CD14-positive monocyte (primary cell): ENCODE measurements around the gene RNF41. TPM values are rescaled to one million over a fixed set of nuclear protein-coding genes. Genes with fewer than 3 reads are reported as not detected.

Experiments used
- DNase-seq, 3 donors: peaks; one replicate each; pipeline ENCODE4 v3.0.0-alpha.2; 2011 to 2022
- H2AFZ ChIP-seq: 2 replicates; pipeline ENCODE4 v1.6.0; 2012; ENCODE audit warnings: mild to moderate bottlenecking, low read depth, low read length, inconsistent platforms; ENCODE audit not compliant: insufficient read depth, poor library complexity, severe bottlenecking
- H3K27ac ChIP-seq, 2 donors: 1 replicate in 1 of 2; 2 replicates in 1 of 2; pipeline ENCODE4 v1.5.1; 2012 to 2013; ENCODE audit warnings: low read length in 2 of 2, control low read depth in 1 of 2, inconsistent platforms in 1 of 2, low read depth in 1 of 2, mild to moderate bottlenecking in 1 of 2
- H3K27me3 ChIP-seq, 2 donors: one replicate each; pipeline versions ENCODE4 v1.6.0 to v1.6.1; 2011 to 2013; ENCODE audit warnings: low read length in 2 of 2; ENCODE audit not compliant: control insufficient read depth in 2 of 2, insufficient read depth in 2 of 2
- H3K36me3 ChIP-seq, 2 donors: replicated peaks in 1 of 2; 1 replicate in 1 of 2; 2 replicates in 1 of 2; pipeline versions ENCODE4 v1.5.1 to v1.6.1; 2012 to 2013; ENCODE audit warnings: low read length in 2 of 2, control low read depth in 1 of 2, inconsistent platforms in 1 of 2, mild to moderate bottlenecking in 1 of 2; ENCODE audit not compliant: insufficient read depth in 2 of 2, control insufficient read depth in 1 of 2
- H3K4me1 ChIP-seq, 2 donors: 1 replicate in 1 of 2; 2 replicates in 1 of 2; pipeline versions ENCODE4 v1.5.1 to v1.6.1; 2012 to 2013; ENCODE audit warnings: low read length in 2 of 2, control low read depth in 1 of 2, inconsistent platforms in 1 of 2, mild to moderate bottlenecking in 1 of 2, moderate library complexity in 1 of 2; ENCODE audit not compliant: insufficient read depth in 2 of 2, control insufficient read depth in 1 of 2
- H3K4me2 ChIP-seq: replicated peaks from 2 replicates; pipeline ENCODE3; 2012; ENCODE audit warnings: low read length, moderate library complexity, mild to moderate bottlenecking; ENCODE audit not compliant: poor library complexity, severe bottlenecking; ENCODE audit errors: extremely low read depth
- H3K4me3 ChIP-seq, 3 experiments: fragments of 200-600 bp in 1 of 3; sonication (generic) in 1 of 3; replicated peaks in 1 of 3; 1 replicate in 2 of 3; 2 replicates in 1 of 3; pipeline ENCODE4 v1.5.1; 2011 to 2013; ENCODE audit warnings: low read length in 3 of 3, mild to moderate bottlenecking in 3 of 3, control low read depth in 2 of 3, low read depth in 2 of 3, inconsistent platforms in 1 of 3, moderate library complexity in 1 of 3
- H3K79me2 ChIP-seq: 2 replicates; pipeline ENCODE4 v1.6.0; 2012; ENCODE audit warnings: mild to moderate bottlenecking, control low read depth, inconsistent platforms, low read length, moderate library complexity; ENCODE audit not compliant: insufficient read depth
- H3K9ac ChIP-seq: 2 replicates; pipeline ENCODE4 v1.6.0; 2017; ENCODE audit warnings: low read length, mild to moderate bottlenecking; ENCODE audit not compliant: insufficient read depth, poor library complexity, severe bottlenecking
- H3K9me3 ChIP-seq, 2 donors: replicated peaks in 1 of 2; 1 replicate in 1 of 2; 2 replicates in 1 of 2; pipeline versions ENCODE4 v1.5.1 to v1.6.1; 2012 to 2013; ENCODE audit warnings: low read length in 2 of 2, control low read depth in 1 of 2; ENCODE audit not compliant: control insufficient read depth in 1 of 2, insufficient read depth in 1 of 2
- H4K20me1 ChIP-seq: 2 replicates; pipeline ENCODE4 v1.6.0; 2012; ENCODE audit warnings: mild to moderate bottlenecking, low read length, control low read depth, moderate library complexity; ENCODE audit not compliant: insufficient read depth
- H3K27ac Mint-ChIP-seq, 7 donors: one replicate each; pipeline ENCODE4 v1.8.0; 2020; ENCODE audit warnings: mild to moderate bottlenecking in 7 of 7, mixed read lengths in 7 of 7, moderate library complexity in 6 of 7, inconsistent platforms in 2 of 7
- H3K27me3 Mint-ChIP-seq, 3 donors: one replicate each; pipeline ENCODE4 v1.8.0; 2021 to 2022; ENCODE audit warnings: low read depth in 3 of 3, mild to moderate bottlenecking in 3 of 3, mixed read lengths in 3 of 3, moderate library complexity in 3 of 3, inconsistent platforms in 1 of 3
- H3K36me3 Mint-ChIP-seq, 2 donors: one replicate each; pipeline ENCODE4 v1.8.0; 2020; ENCODE audit warnings: mixed read lengths in 2 of 2, inconsistent platforms in 1 of 2, mild to moderate bottlenecking in 1 of 2
- H3K4me1 Mint-ChIP-seq: one replicate; pipeline ENCODE4 v1.8.0; 2020; ENCODE audit warnings: mild to moderate bottlenecking, mixed read lengths
- H3K4me3 Mint-ChIP-seq, 2 donors: one replicate each; pipeline ENCODE4 v1.8.0; 2020; ENCODE audit warnings: mild to moderate bottlenecking in 2 of 2, mixed read lengths in 2 of 2, moderate library complexity in 1 of 2
- H3K9me3 Mint-ChIP-seq, 7 donors: one replicate each; pipeline ENCODE4 v1.8.0; 2020 to 2022; ENCODE audit warnings: mixed read lengths in 7 of 7, mild to moderate bottlenecking in 6 of 7, moderate library complexity in 6 of 7, inconsistent platforms in 2 of 7
- WGBS: methylation state at CpG from one replicate; pipeline ENCODE4 v1.1.5; 2013; ENCODE audit warnings: missing lambda C conversion rate; ENCODE audit not compliant: insufficient coverage; 5-methylcytosine and 5-hydroxymethylcytosine counted together
- intact Hi-C, 2 donors: fragments of 100-400 bp; cut with micrococcal nuclease; formaldehyde crosslinking; loops; one replicate each; pipeline versions ENCODE4 v1.15.0 to v1.15.1; 2023
- polyA plus RNA-seq, 3 donors: library from polyadenylated mRNA; depleted of rRNA in 1 of 3; unstranded in 2 of 3; stranded (reverse) in 1 of 3; fragments of 300-500 nt in 2 of 3; fragments of >200 nt in 1 of 3; fragmentation: Illumina TruSeq in 2 of 3; gene quantifications; 1 replicate in 2 of 3; 2 replicates in 1 of 3; pipeline ENCODE4 v1.2.3, GENCODE V29; 2012 to 2021
- TF ChIP-seq, protein P1 (sequence below): fragments of 200-600 bp; IDR thresholded peaks from one replicate; pipeline ENCODE4 v1.8.0; 2022; ENCODE audit warnings: antibody characterized with exemption, mild to moderate bottlenecking

The RNF41 gene
- polyA plus RNA-seq, 3 donors, result 35.8 to 82.0 (median 45.7) TPM

DNA sequence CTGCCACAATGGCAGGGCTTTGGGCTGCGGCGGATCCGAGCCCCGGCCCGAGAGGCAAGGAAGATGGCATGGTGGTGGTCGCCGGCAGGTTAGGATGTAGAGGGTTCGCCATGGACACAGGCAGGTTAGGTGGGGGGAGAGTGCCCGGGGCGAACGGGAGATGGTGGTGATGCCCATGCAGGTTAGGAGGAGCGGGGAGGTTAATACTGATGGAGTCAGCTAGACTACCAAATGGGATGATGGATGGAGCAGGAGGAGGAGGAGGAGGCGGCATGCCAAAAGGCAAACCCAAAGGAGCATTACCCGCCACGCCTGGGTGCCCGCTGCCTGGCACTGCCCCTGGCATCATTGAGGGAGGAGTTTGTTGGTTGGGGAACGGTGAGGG is 57.4 kb downstream of the RNF41 start:
- H3K27ac Mint-ChIP-seq, result peak overlapping the region in 3 of 7 donors; percentile 19 to 58 (median 23)
- TF ChIP-seq, protein P1, sequence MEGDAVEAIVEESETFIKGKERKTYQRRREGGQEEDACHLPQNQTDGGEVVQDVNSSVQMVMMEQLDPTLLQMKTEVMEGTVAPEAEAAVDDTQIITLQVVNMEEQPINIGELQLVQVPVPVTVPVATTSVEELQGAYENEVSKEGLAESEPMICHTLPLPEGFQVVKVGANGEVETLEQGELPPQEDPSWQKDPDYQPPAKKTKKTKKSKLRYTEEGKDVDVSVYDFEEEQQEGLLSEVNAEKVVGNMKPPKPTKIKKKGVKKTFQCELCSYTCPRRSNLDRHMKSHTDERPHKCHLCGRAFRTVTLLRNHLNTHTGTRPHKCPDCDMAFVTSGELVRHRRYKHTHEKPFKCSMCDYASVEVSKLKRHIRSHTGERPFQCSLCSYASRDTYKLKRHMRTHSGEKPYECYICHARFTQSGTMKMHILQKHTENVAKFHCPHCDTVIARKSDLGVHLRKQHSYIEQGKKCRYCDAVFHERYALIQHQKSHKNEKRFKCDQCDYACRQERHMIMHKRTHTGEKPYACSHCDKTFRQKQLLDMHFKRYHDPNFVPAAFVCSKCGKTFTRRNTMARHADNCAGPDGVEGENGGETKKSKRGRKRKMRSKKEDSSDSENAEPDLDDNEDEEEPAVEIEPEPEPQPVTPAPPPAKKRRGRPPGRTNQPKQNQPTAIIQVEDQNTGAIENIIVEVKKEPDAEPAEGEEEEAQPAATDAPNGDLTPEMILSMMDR, result no peak
- Histone ChIP-seq H3K36me3 (peaks cover 77 to 94% of the 10 kb centered on the region in 2 donors), H3K4me2 (no peak overlapping the region), H3K79me2 (peaks cover 31% of the 10 kb centered on the region), H3K27me3 (no peaks in the 10 kb centered on the region), H2AFZ (no peak overlapping the region), H4K20me1 (peaks cover 68% of the 10 kb centered on the region), H3K4me1 (peaks cover 22% of the 10 kb centered on the region in 2 donors), H3K4me3 (no peak overlapping the region), H3K9me3 (no peaks in the 10 kb centered on the region), H3K9ac (no peak overlapping the region), H3K27ac (no peak overlapping the region)
- no peak for DNase-seq
- H3K27me3 Mint-ChIP-seq, result peaks cover 0 to 4% (median 0%) of the 10 kb centered on the region in 3 donors
- H3K4me1 Mint-ChIP-seq, result peaks cover 24% of the 10 kb centered on the region
- no peaks in the 10 kb centered on the region for H3K9me3 Mint-ChIP-seq
- H3K36me3 Mint-ChIP-seq, result peaks cover 77 to 94% of the 10 kb centered on the region in 2 donors
- 98% methylated on average over 16 of the region's 17 CpGs for WGBS
- no peak overlapping the region for H3K4me3 Mint-ChIP-seq
- intact Hi-C loops, result loop anchor here in 1 of 2 donors (5.0 kb wide), 1 partner anchor 37 kb away; the partner anchor contains the start of gene ESYT1

DNA sequence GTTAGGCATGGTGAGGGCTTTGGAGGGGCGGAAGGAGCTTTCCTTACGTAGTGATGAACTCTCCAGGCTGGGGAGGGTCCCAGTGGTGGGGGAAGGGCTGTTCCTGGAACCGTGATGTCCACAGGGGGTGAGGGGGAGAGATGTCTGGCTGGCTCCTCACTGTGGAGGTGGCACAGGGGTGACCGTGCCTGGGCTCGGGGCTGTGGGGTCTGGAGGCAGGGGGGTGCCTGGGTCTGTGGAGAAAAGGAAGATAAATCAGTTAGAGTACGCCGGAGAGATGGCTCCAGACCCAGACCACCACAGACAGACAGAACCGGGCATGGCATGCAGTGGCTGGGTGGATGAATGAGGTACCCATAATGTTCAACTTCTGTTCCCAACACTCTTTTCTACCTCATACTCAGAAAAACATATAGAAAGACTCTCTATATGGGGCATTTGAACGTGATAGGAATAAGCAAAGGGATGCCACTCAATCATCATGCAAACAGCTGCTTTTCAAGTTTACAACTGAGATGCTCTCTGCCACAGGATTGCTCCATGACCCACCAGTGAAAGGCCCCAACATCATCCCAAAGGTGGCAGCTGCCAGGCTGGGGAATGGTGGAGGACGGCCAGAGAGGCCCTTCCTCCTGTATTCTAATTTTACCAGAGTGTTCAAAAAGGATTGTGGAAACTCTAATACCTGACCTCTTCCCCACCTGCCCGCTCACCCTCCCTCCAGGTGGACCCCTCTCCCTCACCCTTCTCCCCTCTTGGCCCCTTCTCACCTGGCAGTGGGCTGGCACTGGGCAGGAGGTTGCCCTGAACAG is 58.0 kb downstream of the RNF41 start:
- H4K20me1 ChIP-seq, result peaks cover 74% of the 10 kb centered on the region
- H3K4me2 ChIP-seq, result no peak overlapping the region
- H3K36me3 ChIP-seq, result peaks cover 73 to 88% of the 10 kb centered on the region in 2 donors
- H3K27me3 Mint-ChIP-seq, result peaks cover 0 to 3% (median 0%) of the 10 kb centered on the region in 3 donors
- H3K9ac ChIP-seq, result no peak overlapping the region
- peaks cover 28% of the 10 kb centered on the region for H3K4me1 Mint-ChIP-seq
- 92% methylated on average over 5 of the region's 11 CpGs for WGBS
- H3K9me3 ChIP-seq, result no peaks in the 10 kb centered on the region
- TF ChIP-seq, protein P1, result no peak
- DNase-seq, result no peak
- no peaks in the 10 kb centered on the region for H3K27me3 ChIP-seq
- no peaks in the 10 kb centered on the region for H3K9me3 Mint-ChIP-seq
- peaks cover 71 to 88% of the 10 kb centered on the region in 2 donors for H3K36me3 Mint-ChIP-seq
- peaks cover 26 to 28% of the 10 kb centered on the region in 2 donors for H3K4me1 ChIP-seq
- peak overlapping the region in 1 of 2 donors; percentile 23 for H3K27ac ChIP-seq
- intact Hi-C loops, result loop anchor here in 1 of 2 donors (5.0 kb wide), 1 partner anchor 36 kb away; the partner anchor contains the start of gene ESYT1
- no peak overlapping the region for H2AFZ ChIP-seq
- no peak overlapping the region for H3K4me3 ChIP-seq
- peaks cover 37% of the 10 kb centered on the region for H3K79me2 ChIP-seq
- H3K27ac Mint-ChIP-seq, result peak overlapping the region in 4 of 7 donors; percentile 41 to 73 (median 64)
- no peak overlapping the region for H3K4me3 Mint-ChIP-seq
